B cell (primary cell): ENCODE measurements around the gene IL17REL. TPM values are rescaled to one million over a fixed set of nuclear protein-coding genes. Genes with fewer than 3 reads are reported as not detected.

ENCODE experiments used
- ATAC-seq: fragments of 200-7000 bp; cut with Tn5 transposase; one replicate; pipeline ENCODE4 v1.10.0; 2021; ENCODE audit warnings: low read depth, mild to moderate bottlenecking, moderate number of reproducible peaks, moderate library complexity
- CTCF ChIA-PET: fragments of 350-600 bp; sonication (Branson Sonifier 250); formaldehyde crosslinking; loops from one replicate; lab custom pipeline; 2021; ENCODE audit warnings: antibody characterized with exemption, inconsistent platforms; lab: Charles Lee
- POLR2A ChIA-PET: fragments of 350-600 bp; sonication (Branson Sonifier 250); formaldehyde crosslinking; loops from one replicate; lab custom pipeline; 2021; ENCODE audit warnings: antibody characterized with exemption; lab: Charles Lee
- DNase-seq: peaks from one replicate; pipeline ENCODE4 v3.0.0; 2013
- H2AFZ ChIP-seq: 2 replicates; pipeline ENCODE4 v1.6.1; 2012; ENCODE audit warnings: mild to moderate bottlenecking, low read depth, low read length; ENCODE audit not compliant: insufficient read depth, poor library complexity, severe bottlenecking
- H3K27ac ChIP-seq, 2 donors: 1 replicate in 1 of 2; 2 replicates in 1 of 2; pipeline ENCODE4 v1.5.1; 2012 to 2013; ENCODE audit warnings: low read length in 2 of 2, mild to moderate bottlenecking in 2 of 2, moderate library complexity in 1 of 2
- H3K27me3 ChIP-seq, 4 experiments: fragments of 200-600 bp in 1 of 4; sonication (generic) in 1 of 4; replicated peaks in 1 of 4; 1 replicate in 2 of 4; 2 replicates in 2 of 4; pipeline versions ENCODE4 v1.6.1 to v1.7.0; 2013 to 2016; ENCODE audit warnings: low read length in 3 of 4, mild to moderate bottlenecking in 2 of 4, mixed read lengths in 1 of 4, moderate library complexity in 1 of 4; ENCODE audit not compliant: insufficient read depth in 4 of 4, control insufficient read depth in 3 of 4; ENCODE audit errors: control extremely low read depth in 1 of 4
- H3K36me3 ChIP-seq, 2 experiments: replicated peaks in 1 of 2; 1 replicate in 1 of 2; 2 replicates in 1 of 2; pipeline versions ENCODE4 v1.6.1 to v1.7.1; 2013; ENCODE audit warnings: low read length in 1 of 2; ENCODE audit not compliant: insufficient read depth in 2 of 2, control insufficient read depth in 1 of 2; ENCODE audit errors: control extremely low read depth in 1 of 2, extremely low read depth in 1 of 2
- H3K4me1 ChIP-seq, 2 donors: fragments of 200-600 bp in 1 of 2; sonication (generic) in 1 of 2; 1 replicate in 1 of 2; 2 replicates in 1 of 2; pipeline versions ENCODE4 v1.5.1 to v1.6.1; 2013 to 2017; ENCODE audit warnings: low read length in 2 of 2; ENCODE audit not compliant: control insufficient read depth in 2 of 2, insufficient read depth in 2 of 2
- H3K4me2 ChIP-seq: replicated peaks from 2 replicates; pipeline ENCODE3; 2012; ENCODE audit warnings: mild to moderate bottlenecking, low read depth, low read length; ENCODE audit not compliant: poor library complexity, severe bottlenecking
- H3K4me3 ChIP-seq, 5 experiments: fragments of 200-600 bp in 1 of 5; sonication (generic) in 1 of 5; 1 replicate in 3 of 5; 2 replicates in 2 of 5; pipeline versions ENCODE4 v1.5.1 to v1.7.0; 2011 to 2016; ENCODE audit warnings: low read length in 4 of 5, mild to moderate bottlenecking in 4 of 5, low read depth in 2 of 5, control low read depth in 1 of 5, moderate library complexity in 1 of 5; ENCODE audit not compliant: insufficient read depth in 1 of 5; ENCODE audit errors: control extremely low read depth in 1 of 5, extremely low read depth in 1 of 5
- H3K79me2 ChIP-seq: fragments of 200-600 bp; sonication (generic); one replicate; pipeline ENCODE4 v1.6.0; 2016; ENCODE audit warnings: low read length; ENCODE audit not compliant: control insufficient read depth, insufficient read depth
- H3K9ac ChIP-seq: fragments of 200-600 bp; sonication (generic); 2 replicates; pipeline ENCODE4 v1.6.1; 2017; ENCODE audit warnings: mild to moderate bottlenecking, low read length, moderate library complexity
- H3K9me3 ChIP-seq, 3 donors: one replicate each; pipeline versions ENCODE4 v1.6.1 to v1.7.1; 2013; ENCODE audit warnings: low read length in 2 of 3; ENCODE audit not compliant: control insufficient read depth in 2 of 3, insufficient read depth in 1 of 3; ENCODE audit errors: control extremely low read depth in 1 of 3
- H4K20me1 ChIP-seq: 2 replicates; pipeline ENCODE4 v1.6.0; 2012; ENCODE audit warnings: mild to moderate bottlenecking, low read length; ENCODE audit not compliant: insufficient read depth, control insufficient read depth, poor library complexity, severe bottlenecking
- H3K27ac Mint-ChIP-seq: one replicate; pipeline ENCODE4 v1.8.0; 2021; ENCODE audit warnings: mixed read lengths
- H3K27me3 Mint-ChIP-seq: one replicate; pipeline ENCODE4 v1.8.0; 2021; ENCODE audit warnings: mixed read lengths
- H3K4me1 Mint-ChIP-seq: one replicate; pipeline ENCODE4 v1.8.0; 2021; ENCODE audit warnings: mixed read lengths
- H3K4me3 Mint-ChIP-seq: one replicate; pipeline ENCODE4 v1.8.0; 2021; ENCODE audit warnings: mixed read lengths
- H3K9me3 Mint-ChIP-seq: one replicate; pipeline ENCODE4 v1.8.0; 2022; ENCODE audit warnings: mixed read lengths; ENCODE audit not compliant: insufficient read depth
- EZH2 ChIP-seq: IDR thresholded peaks from 2 replicates; pipeline ENCODE4 v1.6.1; 2012; ENCODE audit warnings: borderline replicate concordance, low read depth, mild to moderate bottlenecking, moderate library complexity, low read length; ENCODE audit not compliant: insufficient read depth, poor library complexity, severe bottlenecking
- WGBS: methylation state at CpG from one replicate; pipeline ENCODE4 v1.1.5; 2013; ENCODE audit warnings: missing lambda C conversion rate; ENCODE audit not compliant: insufficient coverage; 5-methylcytosine and 5-hydroxymethylcytosine counted together
- intact Hi-C: fragments of 100-400 bp; cut with micrococcal nuclease; formaldehyde crosslinking; loops from one replicate; pipeline ENCODE4 v1.10.0; 2022
- polyA plus RNA-seq: library from polyadenylated mRNA; depleted of rRNA; stranded (reverse); fragments of >200 nt; gene quantifications from 2 replicates; pipeline ENCODE4 v1.2.3, GENCODE V29; 2012
- total RNA-seq, 2 donors: library from RNA; stranded (reverse); fragments of 120-200 nt in 1 of 2; gene quantifications; 1 replicate in 1 of 2; 2 replicates in 1 of 2; pipeline versions ENCODE4 v1.2.3 to v1.2.4, GENCODE V29; 2013 to 2022
- TF ChIP-seq, protein P1 (sequence below): fragments of 200-600 bp; IDR thresholded peaks from one replicate; pipeline ENCODE4 v1.8.0; 2022; ENCODE audit warnings: antibody characterized with exemption, mild to moderate bottlenecking

Gene IL17REL
- total and polyA plus RNA-seq, 2 donors (not counting 1 experiment from before 2014, with no cell fraction given) = 0.09 to 0.10 TPM

DNA sequence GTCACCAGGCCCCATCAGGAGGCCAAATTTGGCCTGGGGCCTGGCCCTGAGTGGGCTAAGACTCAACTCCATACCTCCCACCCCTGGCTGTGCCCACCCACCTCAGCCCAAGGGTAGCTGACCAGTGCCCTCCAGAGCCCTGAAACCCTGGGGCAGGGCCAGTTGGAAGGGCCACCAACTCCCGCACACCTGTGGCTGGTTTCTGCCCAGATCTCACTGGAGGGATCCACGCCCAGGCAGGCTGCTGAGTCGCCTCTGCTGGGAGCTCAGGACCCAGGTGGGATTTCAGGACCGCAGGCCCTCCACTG lies 60.9 kb downstream of the IL17REL start:
- no peak overlapping the region for H3K27ac Mint-ChIP-seq
- TF ChIP-seq, protein P1, sequence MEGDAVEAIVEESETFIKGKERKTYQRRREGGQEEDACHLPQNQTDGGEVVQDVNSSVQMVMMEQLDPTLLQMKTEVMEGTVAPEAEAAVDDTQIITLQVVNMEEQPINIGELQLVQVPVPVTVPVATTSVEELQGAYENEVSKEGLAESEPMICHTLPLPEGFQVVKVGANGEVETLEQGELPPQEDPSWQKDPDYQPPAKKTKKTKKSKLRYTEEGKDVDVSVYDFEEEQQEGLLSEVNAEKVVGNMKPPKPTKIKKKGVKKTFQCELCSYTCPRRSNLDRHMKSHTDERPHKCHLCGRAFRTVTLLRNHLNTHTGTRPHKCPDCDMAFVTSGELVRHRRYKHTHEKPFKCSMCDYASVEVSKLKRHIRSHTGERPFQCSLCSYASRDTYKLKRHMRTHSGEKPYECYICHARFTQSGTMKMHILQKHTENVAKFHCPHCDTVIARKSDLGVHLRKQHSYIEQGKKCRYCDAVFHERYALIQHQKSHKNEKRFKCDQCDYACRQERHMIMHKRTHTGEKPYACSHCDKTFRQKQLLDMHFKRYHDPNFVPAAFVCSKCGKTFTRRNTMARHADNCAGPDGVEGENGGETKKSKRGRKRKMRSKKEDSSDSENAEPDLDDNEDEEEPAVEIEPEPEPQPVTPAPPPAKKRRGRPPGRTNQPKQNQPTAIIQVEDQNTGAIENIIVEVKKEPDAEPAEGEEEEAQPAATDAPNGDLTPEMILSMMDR = no peak
- no peak for TF ChIP-seq EZH2
- no peak for DNase-seq
- H2AFZ ChIP-seq = no peak overlapping the region
- H3K4me3 ChIP-seq = no peak overlapping the region
- H3K27me3 ChIP-seq = no peaks in the 10 kb centered on the region
- no peak for ATAC-seq
- no peaks in the 10 kb centered on the region for H3K9me3 Mint-ChIP-seq
- H3K4me1 ChIP-seq = peaks cover 0 to 13% of the 10 kb centered on the region in 2 donors
- ChIA-PET POLR2A (interaction anchor here (0.8 to 2.1 kb wide), 3 partner anchors 9 to 20 kb away, joined by 3 to 20 read pairs (median 4); partner anchors contain the start of gene PIM3), CTCF (interaction anchor here (1.0 to 2.0 kb wide), 2 partner anchors 21 to 79 kb away, joined by 3 to 4 read pairs; no protein-coding TSS in a partner anchor)
- no peak overlapping the region for H3K27ac ChIP-seq
- H3K27me3 Mint-ChIP-seq = no peaks in the 10 kb centered on the region
- no peaks in the 10 kb centered on the region for H3K9me3 ChIP-seq
- H3K9ac ChIP-seq = no peak overlapping the region
- H3K4me3 Mint-ChIP-seq = no peak overlapping the region
- H3K79me2 ChIP-seq = no peaks in the 10 kb centered on the region
- WGBS = 100% methylated on average over 2 of the region's 4 CpGs
- intact Hi-C loops = loop anchor here (2.0 kb wide), 1 partner anchor 15 kb away; no protein-coding TSS in a partner anchor
- H3K4me1 Mint-ChIP-seq = no peaks in the 10 kb centered on the region
- H3K36me3 ChIP-seq = no peaks in the 10 kb centered on the region
- H3K4me2 ChIP-seq = no peak overlapping the region
- no peaks in the 10 kb centered on the region for H4K20me1 ChIP-seq

- no peaks in the 10 kb centered on the region for H3K9me3 Mint-ChIP-seq
- H3K79me2 ChIP-seq = no peaks in the 10 kb centered on the region
- no peak overlapping the region for H2AFZ ChIP-seq
- no peaks in the 10 kb centered on the region for H3K36me3 ChIP-seq
- no peak overlapping the region for H3K9ac ChIP-seq
- H3K4me1 Mint-ChIP-seq = peaks cover 2% of the 10 kb centered on the region
- no peak overlapping the region for H3K4me3 Mint-ChIP-seq
- ChIA-PET CTCF (interaction anchor here (1.0 to 2.0 kb wide), 2 partner anchors 21 to 79 kb away, joined by 3 to 4 read pairs; no protein-coding TSS in a partner anchor), POLR2A (interaction anchor here (0.8 to 2.1 kb wide), 3 partner anchors 10 to 19 kb away, joined by 3 to 20 read pairs (median 4); partner anchors contain the start of gene PIM3)
- no peak overlapping the region for H3K4me2 ChIP-seq
- no peaks in the 10 kb centered on the region for H3K9me3 ChIP-seq
- intact Hi-C loops = loop anchor here (2.0 kb wide), 1 partner anchor 14 kb away; no protein-coding TSS in a partner anchor
- H3K27me3 Mint-ChIP-seq = no peaks in the 10 kb centered on the region
- no peaks in the 10 kb centered on the region for H3K27me3 ChIP-seq
- WGBS = 89% methylated on average over 23 of the region's 28 CpGs
- H3K4me1 ChIP-seq = peaks cover 1 to 18% of the 10 kb centered on the region in 2 donors
- H4K20me1 ChIP-seq = no peaks in the 10 kb centered on the region
- DNase-seq (peak; percentile 73), ATAC-seq (peak; percentile 67)
- TF ChIP-seq, protein P1 = no peak
- no peak for TF ChIP-seq EZH2
- no peak overlapping the region for H3K27ac ChIP-seq
- H3K4me3 ChIP-seq = no peak overlapping the region
- no peak overlapping the region for H3K27ac Mint-ChIP-seq
Measured at GRCh38 chr22:49951000-49951677, 61.4 kb downstream of the IL17REL start.
